GM23338 (cell line): Measurements from ENCODE around the gene DMRT1. TPM values are rescaled to one million over a fixed set of nuclear protein-coding genes. Genes with fewer than 3 reads are reported as not detected.

Source experiments
- ATAC-seq: fragments of 200-7000 bp; cut with Tn5 transposase; 3 replicates; pipeline ENCODE4 v1.9.1; 2020
- DNase-seq: peaks from one replicate; pipeline ENCODE4 v3.0.0-alpha.2; 2015; ENCODE audit warnings: low spot score
- H2AFZ ChIP-seq: fragments of 200-600 bp; sonication (generic); 2 replicates; pipeline ENCODE4 v1.8.0; 2016; ENCODE audit warnings: antibody characterized with exemption, mild to moderate bottlenecking, moderate library complexity
- H3F3A ChIP-seq: fragments of 200-600 bp; sonication (generic); replicated peaks from 2 replicates; pipeline ENCODE4 v1.8.0; 2017; ENCODE audit warnings: antibody characterized with exemption, mixed run types, low read depth
- H3K27ac ChIP-seq: fragments of 200-600 bp; sonication (generic); 2 replicates; pipeline ENCODE4 v1.6.1; 2016; ENCODE audit warnings: low read depth
- H3K27me3 ChIP-seq: fragments of 200-600 bp; sonication (generic); 2 replicates; pipeline ENCODE4 v1.8.0; 2016; ENCODE audit warnings: mild to moderate bottlenecking, mixed run types, moderate library complexity; ENCODE audit not compliant: insufficient read depth
- H3K36me3 ChIP-seq: fragments of 200-600 bp; sonication (generic); 2 replicates; pipeline ENCODE4 v1.8.0; 2016; ENCODE audit warnings: mild to moderate bottlenecking; ENCODE audit not compliant: insufficient read depth
- H3K4me1 ChIP-seq: fragments of 200-600 bp; sonication (generic); 2 replicates; pipeline ENCODE4 v1.8.0; 2016; ENCODE audit warnings: mild to moderate bottlenecking, moderate library complexity; ENCODE audit not compliant: insufficient read depth
- H3K4me2 ChIP-seq: fragments of 200-600 bp; sonication (generic); 2 replicates; pipeline ENCODE4 v1.7.1; 2017; ENCODE audit warnings: mixed run types
- H3K4me3 ChIP-seq: fragments of 200-600 bp; sonication (generic); 2 replicates; pipeline ENCODE4 v1.6.1; 2016; ENCODE audit warnings: mixed run types
- H3K79me2 ChIP-seq: fragments of 200-600 bp; sonication (generic); replicated peaks from 2 replicates; pipeline ENCODE4 v1.8.0; 2017; ENCODE audit warnings: mild to moderate bottlenecking; ENCODE audit not compliant: insufficient read depth
- H3K9me2 ChIP-seq: fragments of 200-600 bp; sonication (generic); 2 replicates; pipeline ENCODE4 v1.8.0; 2017; ENCODE audit not compliant: insufficient read depth
- H4K20me1 ChIP-seq: fragments of 200-600 bp; sonication (generic); replicated peaks from 2 replicates; pipeline ENCODE4 v1.8.0; 2017; ENCODE audit warnings: mild to moderate bottlenecking; ENCODE audit not compliant: insufficient read depth
- H3K27ac Mint-ChIP-seq: 2 replicates; pipeline ENCODE4 v1.8.0; 2020; ENCODE audit warnings: inconsistent platforms, mild to moderate bottlenecking, moderate library complexity, mixed read lengths
- H3K27me3 Mint-ChIP-seq: 3 replicates; pipeline ENCODE4 v1.8.0; 2022; ENCODE audit warnings: low read depth, mild to moderate bottlenecking, moderate library complexity, mixed read lengths, inconsistent platforms; ENCODE audit not compliant: insufficient read depth, poor library complexity
- H3K36me3 Mint-ChIP-seq: 3 replicates; pipeline ENCODE4 v1.8.0; 2021; ENCODE audit warnings: low read depth, mild to moderate bottlenecking, inconsistent platforms, moderate library complexity, mixed read lengths
- H3K4me1 Mint-ChIP-seq: 3 replicates; pipeline ENCODE4 v1.8.0; 2020; ENCODE audit warnings: mild to moderate bottlenecking, inconsistent platforms, mixed read lengths
- H3K4me3 Mint-ChIP-seq: 3 replicates; pipeline ENCODE4 v1.8.0; 2021; ENCODE audit warnings: moderate library complexity, mild to moderate bottlenecking, inconsistent platforms, mixed read lengths
- H3K9me3 Mint-ChIP-seq: 3 replicates; pipeline ENCODE4 v1.8.0; 2020; ENCODE audit warnings: moderate library complexity, mild to moderate bottlenecking, inconsistent platforms, mixed read lengths
- CREB1 ChIP-seq: fragments of 250-450 bp; sonication (Bioruptor Pico); IDR thresholded peaks from 2 replicates; pipeline ENCODE4 v1.5.0; 2020; ENCODE audit warnings: low read depth, mild to moderate bottlenecking, moderate library complexity
- EZH2 ChIP-seq: fragments of 200-600 bp; sonication (generic); IDR thresholded peaks from one replicate; pipeline ENCODE4 v1.8.0; 2017; ENCODE audit warnings: antibody characterized with exemption, mild to moderate bottlenecking, low read depth; ENCODE audit not compliant: unreplicated experiment
- EZH2phosphoT487 ChIP-seq: fragments of 200-600 bp; sonication (generic); IDR thresholded peaks from one replicate; pipeline ENCODE4 v1.8.1; 2018; ENCODE audit warnings: antibody characterized with exemption; ENCODE audit not compliant: unreplicated experiment
- JUNB ChIP-seq: IDR thresholded peaks from one replicate; pipeline ENCODE4 v1.6.1; 2016; ENCODE audit warnings: antibody characterized with exemption; ENCODE audit not compliant: unreplicated experiment
- NANOG ChIP-seq: IDR thresholded peaks from 2 replicates; pipeline ENCODE4 v1.6.1; 2016; ENCODE audit warnings: antibody characterized with exemption, borderline replicate concordance
- POLR2AphosphoS5 ChIP-seq: IDR thresholded peaks from 2 replicates; pipeline ENCODE4 v1.6.1; 2016; ENCODE audit warnings: antibody characterized with exemption, low read depth
- STAT1 ChIP-seq: IDR thresholded peaks from one replicate; pipeline ENCODE4 v1.6.1; 2016; ENCODE audit warnings: antibody characterized with exemption; ENCODE audit not compliant: unreplicated experiment
- ZNF114 ChIP-seq: fragments of 250-450 bp; sonication (Bioruptor Pico); IDR thresholded peaks from 2 replicates; pipeline ENCODE4 v1.5.0; 2020; ENCODE audit warnings: mild to moderate bottlenecking, moderate library complexity
- ZNF331 ChIP-seq: fragments of 250-450 bp; sonication (Bioruptor Pico); IDR thresholded peaks from 2 replicates; pipeline ENCODE4 v1.5.0; 2020; ENCODE audit warnings: low read depth, mild to moderate bottlenecking, moderate library complexity
- ZNF462 ChIP-seq: fragments of 250-450 bp; sonication (Bioruptor Pico); IDR thresholded peaks from 2 replicates; pipeline ENCODE4 v1.5.0; 2020; ENCODE audit warnings: mild to moderate bottlenecking, moderate library complexity
- polyA plus RNA-seq: library from polyadenylated mRNA; unstranded; fragments of >200 nt; fragmentation: Nextera tagmentation; extraction: Ambion mirVana; gene quantifications from 2 replicates; pipeline ENCODE4 v1.2.1, GENCODE V29; 2016
- total RNA-seq: library from RNA; depleted of rRNA; stranded (reverse); fragments of >200 nt; shearing (Covaris generic); gene quantifications from 2 replicates; pipeline ENCODE4 v1.2.3, GENCODE V29; 2014
- TF ChIP-seq, protein P1 (sequence below): IDR thresholded peaks from 2 replicates; pipeline ENCODE4 v1.6.1; 2016; ENCODE audit warnings: antibody characterized with exemption
- TF ChIP-seq, protein P2 (sequence below): IDR thresholded peaks from one replicate; pipeline ENCODE4 v1.6.1; 2018; ENCODE audit warnings: antibody characterized with exemption; ENCODE audit not compliant: unreplicated experiment

DMRT1 gene
- total and polyA plus RNA-seq, 2 experiments from 2014 or later = not detected

DNA sequence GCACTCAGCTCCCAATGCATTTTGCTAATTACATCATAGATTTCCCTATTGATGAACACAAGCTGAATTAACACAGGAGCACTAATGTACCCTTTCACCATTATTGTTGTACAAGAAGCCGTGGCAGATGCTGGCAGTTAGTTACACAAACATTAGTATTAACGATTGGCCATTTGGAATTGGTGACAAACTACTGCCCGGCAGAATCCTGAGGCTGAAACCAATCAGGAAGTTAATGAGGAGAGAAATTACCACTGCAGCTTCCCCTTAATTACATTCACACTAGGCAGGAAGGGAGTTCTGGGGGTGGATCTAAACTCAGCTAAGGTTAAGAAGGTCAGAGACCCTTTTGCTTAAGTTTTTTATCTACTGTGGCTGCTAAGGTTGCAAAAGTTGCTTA, 125.4 kb downstream of the DMRT1 start:
- Histone ChIP-seq H3K4me2 (peak overlapping the region; percentile 61), H3K4me3 (peak overlapping the region; percentile 42; the same call in 1 of the 2 replicates), H3K79me2 (no peaks in the 10 kb centered on the region), H3K36me3 (no peaks in the 10 kb centered on the region), H3K27me3 (peaks cover 73% of the 10 kb centered on the region), H3K4me1 (peaks cover 12% of the 10 kb centered on the region), H3K27ac (no peak overlapping the region), H3F3A (0 out of 2 replicates have a peak, but pooled peaks cover 2% of the 10 kb centered on the region), H2AFZ (no peak overlapping the region), H3K9me2 (no peaks in the 10 kb centered on the region), H4K20me1 (peaks cover 7% of the 10 kb centered on the region; the same call in 1 of the 2 replicates)
- peaks cover 60% of the 10 kb centered on the region for H3K27me3 Mint-ChIP-seq
- H3K9me3 Mint-ChIP-seq = peaks cover 4% of the 10 kb centered on the region; the same call in 1 of the 3 replicates
- peaks cover 32% of the 10 kb centered on the region for H3K4me1 Mint-ChIP-seq
- DNase-seq (no peak), ATAC-seq (no peak)
- H3K27ac Mint-ChIP-seq = no peak overlapping the region
- no peaks in the 10 kb centered on the region; the same call in 2 of the 3 replicates for H3K36me3 Mint-ChIP-seq
- TF ChIP-seq ZNF114 (no peak), CREB1 (no peak), NANOG (no peak)
- no peak overlapping the region for H3K4me3 Mint-ChIP-seq

GRCh38 chr9:967436-967835, 125.9 kb downstream of the DMRT1 start:
- Histone ChIP-seq H3K27me3 (peaks cover 79% of the 10 kb centered on the region), H3K4me2 (peak overlapping the region; percentile 61), H2AFZ (no peak overlapping the region), H3K36me3 (no peaks in the 10 kb centered on the region), H3F3A (0 out of 2 replicates have a peak, but pooled peaks cover 6% of the 10 kb centered on the region), H3K9me2 (no peaks in the 10 kb centered on the region), H3K4me3 (peak overlapping the region; percentile 42), H4K20me1 (peaks cover 7% of the 10 kb centered on the region; the same call in 1 of the 2 replicates), H3K27ac (no peak overlapping the region), H3K4me1 (peaks cover 12% of the 10 kb centered on the region), H3K79me2 (no peaks in the 10 kb centered on the region)
- H3K9me3 Mint-ChIP-seq = peaks cover 4% of the 10 kb centered on the region; the same call in 1 of the 3 replicates
- DNase-seq = peak; percentile 76
- peaks cover 65% of the 10 kb centered on the region for H3K27me3 Mint-ChIP-seq
- no peak overlapping the region for H3K27ac Mint-ChIP-seq
- peak; percentile 7; the same call in 1 of the 3 replicates for ATAC-seq
- H3K4me1 Mint-ChIP-seq = peaks cover 32% of the 10 kb centered on the region
- peak overlapping the region; percentile 62 for H3K4me3 Mint-ChIP-seq
- no peaks in the 10 kb centered on the region; the same call in 2 of the 3 replicates for H3K36me3 Mint-ChIP-seq
- TF ChIP-seq NANOG (no peak), ZNF462 (CRISPR knock-in tag) (no peak), POLR2AphosphoS5 (no peak), STAT1 (no peak), ZNF114 (no peak), ZNF331 (CRISPR knock-in tag) (no peak), JUNB (no peak), EZH2phosphoT487 (no peak), EZH2 (no peak)
- TF ChIP-seq, protein P1, sequence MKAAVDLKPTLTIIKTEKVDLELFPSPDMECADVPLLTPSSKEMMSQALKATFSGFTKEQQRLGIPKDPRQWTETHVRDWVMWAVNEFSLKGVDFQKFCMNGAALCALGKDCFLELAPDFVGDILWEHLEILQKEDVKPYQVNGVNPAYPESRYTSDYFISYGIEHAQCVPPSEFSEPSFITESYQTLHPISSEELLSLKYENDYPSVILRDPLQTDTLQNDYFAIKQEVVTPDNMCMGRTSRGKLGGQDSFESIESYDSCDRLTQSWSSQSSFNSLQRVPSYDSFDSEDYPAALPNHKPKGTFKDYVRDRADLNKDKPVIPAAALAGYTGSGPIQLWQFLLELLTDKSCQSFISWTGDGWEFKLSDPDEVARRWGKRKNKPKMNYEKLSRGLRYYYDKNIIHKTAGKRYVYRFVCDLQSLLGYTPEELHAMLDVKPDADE = no peak
- TF ChIP-seq, protein P2, sequence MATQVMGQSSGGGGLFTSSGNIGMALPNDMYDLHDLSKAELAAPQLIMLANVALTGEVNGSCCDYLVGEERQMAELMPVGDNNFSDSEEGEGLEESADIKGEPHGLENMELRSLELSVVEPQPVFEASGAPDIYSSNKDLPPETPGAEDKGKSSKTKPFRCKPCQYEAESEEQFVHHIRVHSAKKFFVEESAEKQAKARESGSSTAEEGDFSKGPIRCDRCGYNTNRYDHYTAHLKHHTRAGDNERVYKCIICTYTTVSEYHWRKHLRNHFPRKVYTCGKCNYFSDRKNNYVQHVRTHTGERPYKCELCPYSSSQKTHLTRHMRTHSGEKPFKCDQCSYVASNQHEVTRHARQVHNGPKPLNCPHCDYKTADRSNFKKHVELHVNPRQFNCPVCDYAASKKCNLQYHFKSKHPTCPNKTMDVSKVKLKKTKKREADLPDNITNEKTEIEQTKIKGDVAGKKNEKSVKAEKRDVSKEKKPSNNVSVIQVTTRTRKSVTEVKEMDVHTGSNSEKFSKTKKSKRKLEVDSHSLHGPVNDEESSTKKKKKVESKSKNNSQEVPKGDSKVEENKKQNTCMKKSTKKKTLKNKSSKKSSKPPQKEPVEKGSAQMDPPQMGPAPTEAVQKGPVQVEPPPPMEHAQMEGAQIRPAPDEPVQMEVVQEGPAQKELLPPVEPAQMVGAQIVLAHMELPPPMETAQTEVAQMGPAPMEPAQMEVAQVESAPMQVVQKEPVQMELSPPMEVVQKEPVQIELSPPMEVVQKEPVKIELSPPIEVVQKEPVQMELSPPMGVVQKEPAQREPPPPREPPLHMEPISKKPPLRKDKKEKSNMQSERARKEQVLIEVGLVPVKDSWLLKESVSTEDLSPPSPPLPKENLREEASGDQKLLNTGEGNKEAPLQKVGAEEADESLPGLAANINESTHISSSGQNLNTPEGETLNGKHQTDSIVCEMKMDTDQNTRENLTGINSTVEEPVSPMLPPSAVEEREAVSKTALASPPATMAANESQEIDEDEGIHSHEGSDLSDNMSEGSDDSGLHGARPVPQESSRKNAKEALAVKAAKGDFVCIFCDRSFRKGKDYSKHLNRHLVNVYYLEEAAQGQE = no peak
